HepG2 (cell line): ENCODE results near the gene MAP3K19. TPM values are rescaled to one million over a fixed set of nuclear protein-coding genes. Genes with fewer than 3 reads are reported as not detected.
A peak's percentile ranks its signal among the peaks of the same experiment; 100 is the strongest.

Experiments
- ADNP ChIP-seq: sonication (generic); formaldehyde crosslinking; IDR thresholded peaks from 2 replicates; pipeline ENCODE4 v1.4.0; 2020; ENCODE audit warnings: missing genetic modification reagents
- ATF4 ChIP-seq, 2 experiments: fragments of 450-650 bp in 1 of 2; sonication (generic) in 1 of 2; formaldehyde crosslinking; IDR thresholded peaks; 2 replicates each; pipeline versions ENCODE4 v1.5.0 to v1.8.0; 2020 to 2022; ENCODE audit warnings: mild to moderate bottlenecking in 1 of 2, missing genetic modification reagents in 1 of 2
- CHD4 ChIP-seq: fragments of 200-600 bp; sonication (generic); IDR thresholded peaks from 2 replicates; pipeline ENCODE4 v1.7.0; 2017; ENCODE audit warnings: mild to moderate bottlenecking, low read length, borderline replicate concordance
- DPF2 ChIP-seq: sonication (generic); formaldehyde crosslinking; IDR thresholded peaks from 2 replicates; pipeline ENCODE4 v1.4.0; 2020; ENCODE audit warnings: mild to moderate bottlenecking, low read depth, missing genetic modification reagents, borderline replicate concordance
- HMG20B ChIP-seq: conservative IDR thresholded peaks from 2 replicates; pipeline ENCODE4 v1.6.1; 2016; ENCODE audit warnings: missing genetic modification reagents, missing compliant biosample characterization
- JARID2 ChIP-seq: sonication (generic); formaldehyde crosslinking; IDR thresholded peaks from 2 replicates; pipeline ENCODE4 v1.8.1; 2023; ENCODE audit warnings: missing genetic modification reagents, inconsistent platforms; ENCODE audit not compliant: insufficient replicate concordance
- LRRFIP1 ChIP-seq: sonication (generic); formaldehyde crosslinking; conservative IDR thresholded peaks from 2 replicates; pipeline ENCODE4 v1.4.0; 2020; ENCODE audit warnings: missing genetic modification reagents
- NAIF1 ChIP-seq: sonication (generic); formaldehyde crosslinking; IDR thresholded peaks from 2 replicates; pipeline ENCODE4 v1.5.0; 2020; ENCODE audit warnings: mild to moderate bottlenecking, missing genetic modification reagents, borderline replicate concordance
- POGZ ChIP-seq: sonication (generic); formaldehyde crosslinking; IDR thresholded peaks from 2 replicates; pipeline ENCODE4 v1.4.0; 2020; ENCODE audit warnings: mild to moderate bottlenecking, missing genetic modification reagents
- RAD21 ChIP-seq: fragments of 450-650 bp; formaldehyde crosslinking; IDR thresholded peaks from 2 replicates; pipeline ENCODE4 v1.5.0; 2020; ENCODE audit warnings: mild to moderate bottlenecking
- RXRB ChIP-seq: IDR thresholded peaks from 2 replicates; pipeline ENCODE4 v1.6.1; 2016; ENCODE audit warnings: borderline replicate concordance, missing genetic modification reagents, missing compliant biosample characterization
- SIN3A ChIP-seq: IDR thresholded peaks from 2 replicates; pipeline ENCODE4 v1.6.1; 2011; ENCODE audit warnings: low read depth, mild to moderate bottlenecking, control low read depth, low read length, borderline replicate concordance
- SIX4 ChIP-seq: sonication (generic); formaldehyde crosslinking; IDR thresholded peaks from 2 replicates; pipeline ENCODE4 v1.4.0; 2020; ENCODE audit warnings: missing genetic modification reagents
- TRIM24 ChIP-seq: sonication (generic); formaldehyde crosslinking; IDR thresholded peaks from 2 replicates; pipeline ENCODE4 v1.8.0; 2022; ENCODE audit warnings: mild to moderate bottlenecking, missing genetic modification reagents
- ZFP37 ChIP-seq: sonication (generic); formaldehyde crosslinking; IDR thresholded peaks from 2 replicates; pipeline ENCODE4 v1.4.0; 2020; ENCODE audit warnings: missing genetic modification reagents, borderline replicate concordance
- ZNF180 ChIP-seq: sonication (generic); formaldehyde crosslinking; IDR thresholded peaks from 2 replicates; pipeline ENCODE4 v1.4.0; 2020; ENCODE audit warnings: low read depth, missing genetic modification reagents, borderline replicate concordance
- ZNF296 ChIP-seq: sonication (generic); formaldehyde crosslinking; conservative IDR thresholded peaks from 2 replicates; pipeline ENCODE4 v1.5.0; 2020; ENCODE audit warnings: mild to moderate bottlenecking, missing genetic modification reagents
- ZNF446 ChIP-seq: sonication (generic); formaldehyde crosslinking; IDR thresholded peaks from 2 replicates; pipeline ENCODE4 v1.5.0; 2020; ENCODE audit warnings: mild to moderate bottlenecking, missing genetic modification reagents
- ZNF570 ChIP-seq: sonication (generic); formaldehyde crosslinking; IDR thresholded peaks from 2 replicates; pipeline ENCODE4 v1.4.0; 2020; ENCODE audit warnings: mild to moderate bottlenecking, missing genetic modification reagents, borderline replicate concordance
- ZNF660 ChIP-seq: sonication (generic); formaldehyde crosslinking; IDR thresholded peaks from 2 replicates; pipeline ENCODE4 v1.5.1; 2020; ENCODE audit warnings: mild to moderate bottlenecking, low read depth, missing genetic modification reagents, borderline replicate concordance
- polyA plus RNA-seq, 8 experiments: library from polyadenylated mRNA; depleted of rRNA in 3 of 8; stranded (reverse) in 7 of 8; unstranded in 1 of 8; fragments of >200 nt; fragmentation: Illumina TruSeq in 4 of 8; extraction: Trizol in 4 of 8; gene quantifications; 2 replicates each; pipeline versions ENCODE4 v1.2.1 to v1.2.3, GENCODE V29; 2011 to 2016; ENCODE audit warnings: low read depth in 4 of 8, missing spikeins in 1 of 8, mixed read lengths in 1 of 8; ENCODE audit not compliant: insufficient read depth in 1 of 8
- total RNA-seq, 5 experiments: library from RNA; depleted of rRNA; stranded (reverse); fragments of >200 nt; fragmentation: Illumina TruSeq; extraction: Trizol; gene quantifications; 2 replicates each; pipeline ENCODE4 v1.2.3, GENCODE V29; 2016; ENCODE audit warnings: low read depth in 1 of 5
- TF ChIP-seq, protein P1 (sequence below): fragments of 450-650 bp; IDR thresholded peaks from 2 replicates; pipeline ENCODE4 v1.6.1; 2017; ENCODE audit warnings: mild to moderate bottlenecking
- TF ChIP-seq, protein P2 (sequence below): sonication (generic); formaldehyde crosslinking; IDR thresholded peaks from 2 replicates; pipeline ENCODE4 v1.8.1; 2023; ENCODE audit warnings: mild to moderate bottlenecking, missing genetic modification reagents

Gene MAP3K19
- total and polyA plus RNA-seq, 2 of the 13 experiments (the other 11 are each of a cell fraction or from before 2014, with no cell fraction given), result not detected

DNA sequence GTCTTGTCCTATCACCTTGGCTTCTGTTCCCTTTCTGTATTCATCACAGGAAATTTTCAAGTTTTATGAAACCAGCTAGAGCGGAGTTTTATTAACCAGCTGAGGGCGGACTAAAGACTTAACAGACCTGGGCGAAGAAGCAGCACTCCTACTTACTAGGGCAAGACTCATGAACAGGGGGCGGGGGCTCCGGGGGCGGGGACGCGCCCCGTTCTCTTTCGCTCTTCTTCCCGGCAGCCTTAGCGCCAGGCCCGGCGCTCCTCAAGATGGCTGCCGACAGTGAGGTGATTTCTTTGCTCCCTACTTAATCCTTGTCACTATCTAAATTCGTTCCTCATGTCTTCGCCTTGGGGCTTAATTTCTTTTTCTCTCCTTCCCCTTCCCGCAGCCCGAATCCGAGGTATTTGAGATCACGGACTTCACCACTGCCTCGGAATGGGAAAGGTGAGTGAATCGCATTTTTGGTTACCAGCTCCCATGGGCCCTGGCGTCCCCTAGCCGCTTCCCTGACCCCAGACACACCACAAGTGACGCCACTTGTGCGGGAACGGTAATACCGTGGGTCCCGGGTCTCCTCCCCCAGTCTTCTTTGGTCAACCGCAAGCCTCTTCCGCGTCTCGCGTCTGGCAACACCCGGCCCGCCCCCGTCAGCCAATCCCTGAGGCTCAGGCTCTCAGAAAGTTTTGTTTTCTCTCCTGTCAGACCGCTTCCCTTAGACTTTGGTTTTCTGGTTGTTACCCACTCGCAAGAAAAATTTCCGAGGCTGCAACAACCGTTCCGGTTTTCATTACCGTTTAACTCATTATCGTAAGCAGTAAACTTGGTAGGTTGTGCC is 5.0 kb upstream of the MAP3K19 start, which contains the start of gene RAB3GAP1 (continued):
- TF ChIP-seq DPF2 (no peak), ADNP (no peak), HMG20B (no peak), CHD4 (no peak), ZNF296 (no peak), POGZ (CRISPR knock-in tag) (peak; percentile 73), ZNF180 (CRISPR knock-in tag) (no peak), ZNF660 (CRISPR knock-in tag) (no peak), RAD21 (no peak), TRIM24 (CRISPR knock-in tag) (no peak), ZFP37 (no peak), RXRB (CRISPR knock-in tag) (no peak), LRRFIP1 (no peak), JARID2 (no peak), NAIF1 (no peak), ZNF570 (CRISPR knock-in tag) (no peak), SIX4 (CRISPR knock-in tag) (no peak), SIN3A (peak; percentile 55; the same call in 1 of the 2 replicates), ATF4 (CRISPR knock-in tag; IDR thresholded peaks at IDR 0.05) (peak in 1 of 2 experiments; percentile 42; a peak in 1 of 4 replicates), ZNF446 (CRISPR knock-in tag) (no peak)
- TF ChIP-seq, protein P1, sequence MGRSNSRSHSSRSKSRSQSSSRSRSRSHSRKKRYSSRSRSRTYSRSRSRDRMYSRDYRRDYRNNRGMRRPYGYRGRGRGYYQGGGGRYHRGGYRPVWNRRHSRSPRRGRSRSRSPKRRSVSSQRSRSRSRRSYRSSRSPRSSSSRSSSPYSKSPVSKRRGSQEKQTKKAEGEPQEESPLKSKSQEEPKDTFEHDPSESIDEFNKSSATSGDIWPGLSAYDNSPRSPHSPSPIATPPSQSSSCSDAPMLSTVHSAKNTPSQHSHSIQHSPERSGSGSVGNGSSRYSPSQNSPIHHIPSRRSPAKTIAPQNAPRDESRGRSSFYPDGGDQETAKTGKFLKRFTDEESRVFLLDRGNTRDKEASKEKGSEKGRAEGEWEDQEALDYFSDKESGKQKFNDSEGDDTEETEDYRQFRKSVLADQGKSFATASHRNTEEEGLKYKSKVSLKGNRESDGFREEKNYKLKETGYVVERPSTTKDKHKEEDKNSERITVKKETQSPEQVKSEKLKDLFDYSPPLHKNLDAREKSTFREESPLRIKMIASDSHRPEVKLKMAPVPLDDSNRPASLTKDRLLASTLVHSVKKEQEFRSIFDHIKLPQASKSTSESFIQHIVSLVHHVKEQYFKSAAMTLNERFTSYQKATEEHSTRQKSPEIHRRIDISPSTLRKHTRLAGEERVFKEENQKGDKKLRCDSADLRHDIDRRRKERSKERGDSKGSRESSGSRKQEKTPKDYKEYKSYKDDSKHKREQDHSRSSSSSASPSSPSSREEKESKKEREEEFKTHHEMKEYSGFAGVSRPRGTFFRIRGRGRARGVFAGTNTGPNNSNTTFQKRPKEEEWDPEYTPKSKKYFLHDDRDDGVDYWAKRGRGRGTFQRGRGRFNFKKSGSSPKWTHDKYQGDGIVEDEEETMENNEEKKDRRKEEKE, result no peak
- TF ChIP-seq, protein P2, sequence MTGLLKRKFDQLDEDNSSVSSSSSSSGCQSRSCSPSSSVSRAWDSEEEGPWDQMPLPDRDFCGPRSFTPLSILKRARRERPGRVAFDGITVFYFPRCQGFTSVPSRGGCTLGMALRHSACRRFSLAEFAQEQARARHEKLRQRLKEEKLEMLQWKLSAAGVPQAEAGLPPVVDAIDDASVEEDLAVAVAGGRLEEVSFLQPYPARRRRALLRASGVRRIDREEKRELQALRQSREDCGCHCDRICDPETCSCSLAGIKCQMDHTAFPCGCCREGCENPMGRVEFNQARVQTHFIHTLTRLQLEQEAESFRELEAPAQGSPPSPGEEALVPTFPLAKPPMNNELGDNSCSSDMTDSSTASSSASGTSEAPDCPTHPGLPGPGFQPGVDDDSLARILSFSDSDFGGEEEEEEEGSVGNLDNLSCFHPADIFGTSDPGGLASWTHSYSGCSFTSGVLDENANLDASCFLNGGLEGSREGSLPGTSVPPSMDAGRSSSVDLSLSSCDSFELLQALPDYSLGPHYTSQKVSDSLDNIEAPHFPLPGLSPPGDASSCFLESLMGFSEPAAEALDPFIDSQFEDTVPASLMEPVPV, result peak; percentile 63; the same call in 1 of the 2 replicates
